ENCODE data around the gene PRLR. TPM values are rescaled to one million over a fixed set of nuclear protein-coding genes. Genes with fewer than 3 reads are reported as not detected.

Gene PRLR
- total and polyA plus RNA-seq, 2 of the 13 experiments (the other 11 are each of a cell fraction or from before 2014, with no cell fraction given), result 12.2 to 13.3 TPM

DNA sequence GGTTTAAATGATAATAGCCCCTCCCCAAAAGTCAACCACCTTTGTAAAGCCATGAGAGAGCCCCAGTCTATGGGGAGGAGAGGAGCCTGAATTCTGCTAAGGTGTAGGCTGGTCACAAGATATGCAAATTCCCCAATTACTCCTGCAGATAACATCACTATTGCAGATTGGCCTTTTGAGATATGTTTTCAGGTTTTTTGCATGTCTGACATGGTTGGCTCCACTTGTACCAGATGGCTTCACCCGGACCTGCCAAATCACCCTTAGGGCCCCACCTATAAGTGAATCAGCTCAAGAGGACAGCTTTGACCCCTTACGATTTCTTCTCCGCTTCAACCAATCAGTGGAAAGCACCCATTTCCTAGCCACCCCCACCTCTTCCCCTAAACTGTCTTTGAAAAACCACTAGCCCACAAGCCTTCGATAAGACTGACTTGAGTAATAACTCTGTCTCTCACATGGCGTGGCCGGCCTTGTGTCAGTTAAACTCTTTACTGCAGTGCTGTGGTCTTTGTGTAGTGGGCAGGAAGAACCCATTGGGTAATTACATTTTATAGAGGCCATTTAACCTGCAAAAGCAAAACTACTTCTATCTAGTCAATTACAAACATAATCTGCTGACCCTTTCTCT is 69.7 kb downstream of the PRLR start (continued):
- TF ChIP-seq MEIS1 (CRISPR knock-in tag; IDR thresholded peaks at IDR 0.05; ENCODE audit: borderline replicate concordance) (no peak), SMARCC2 (IDR thresholded peaks at IDR 0.05) (no peak), ZBTB42 (CRISPR knock-in tag; IDR thresholded peaks at IDR 0.05) (no peak), TBP (CRISPR knock-in tag; IDR thresholded peaks at IDR 0.05) (no peak)
- TF ChIP-seq, protein P1, sequence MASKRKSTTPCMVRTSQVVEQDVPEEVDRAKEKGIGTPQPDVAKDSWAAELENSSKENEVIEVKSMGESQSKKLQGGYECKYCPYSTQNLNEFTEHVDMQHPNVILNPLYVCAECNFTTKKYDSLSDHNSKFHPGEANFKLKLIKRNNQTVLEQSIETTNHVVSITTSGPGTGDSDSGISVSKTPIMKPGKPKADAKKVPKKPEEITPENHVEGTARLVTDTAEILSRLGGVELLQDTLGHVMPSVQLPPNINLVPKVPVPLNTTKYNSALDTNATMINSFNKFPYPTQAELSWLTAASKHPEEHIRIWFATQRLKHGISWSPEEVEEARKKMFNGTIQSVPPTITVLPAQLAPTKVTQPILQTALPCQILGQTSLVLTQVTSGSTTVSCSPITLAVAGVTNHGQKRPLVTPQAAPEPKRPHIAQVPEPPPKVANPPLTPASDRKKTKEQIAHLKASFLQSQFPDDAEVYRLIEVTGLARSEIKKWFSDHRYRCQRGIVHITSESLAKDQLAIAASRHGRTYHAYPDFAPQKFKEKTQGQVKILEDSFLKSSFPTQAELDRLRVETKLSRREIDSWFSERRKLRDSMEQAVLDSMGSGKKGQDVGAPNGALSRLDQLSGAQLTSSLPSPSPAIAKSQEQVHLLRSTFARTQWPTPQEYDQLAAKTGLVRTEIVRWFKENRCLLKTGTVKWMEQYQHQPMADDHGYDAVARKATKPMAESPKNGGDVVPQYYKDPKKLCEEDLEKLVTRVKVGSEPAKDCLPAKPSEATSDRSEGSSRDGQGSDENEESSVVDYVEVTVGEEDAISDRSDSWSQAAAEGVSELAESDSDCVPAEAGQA (IDR thresholded peaks at IDR 0.05; ENCODE audit: low read depth), result no peak
- TF ChIP-seq, protein P1 (CRISPR knock-in tag; IDR thresholded peaks at IDR 0.05; ENCODE audit: borderline replicate concordance), result no peak

DNA sequence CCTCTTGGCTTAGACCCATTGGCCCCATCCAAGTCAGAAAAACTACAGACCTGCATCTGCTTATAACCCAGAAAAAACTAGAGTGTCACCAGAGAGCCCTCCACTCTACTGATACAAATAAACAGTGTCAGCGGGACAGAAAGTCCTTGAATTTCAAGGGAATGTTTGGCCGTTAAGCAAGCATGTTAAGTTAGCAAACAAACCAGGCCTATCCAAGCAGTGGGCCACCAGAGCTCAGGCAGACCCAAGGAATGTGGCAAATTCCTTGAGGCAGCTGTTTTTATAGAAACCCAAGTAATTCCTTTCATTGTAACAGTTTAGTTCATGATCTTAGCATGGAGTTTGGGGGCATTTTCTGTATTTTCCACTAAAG is 70.9 kb downstream of the PRLR start:
- Histone ChIP-seq H3K4me1 (ENCODE audit: insufficient read depth, low read length) (peaks cover 31% of the 10 kb centered on the region), H3K9me3 (ENCODE audit: low read length) (no peaks in the 10 kb centered on the region), H4K20me1 (ENCODE audit: insufficient read depth, low read length) (no peaks in the 10 kb centered on the region), H3K9ac (ENCODE audit: insufficient read depth, low read depth, low read length) (no peak overlapping the region), H3K27me3 (ENCODE audit: control insufficient read depth in 1 of 2, insufficient read depth in 2 of 2, low read length in 2 of 2) (no peaks in the 10 kb centered on the region), H3K27ac (ENCODE audit: extremely low read length, insufficient read depth, low read length) (peak overlapping the region; percentile 74), H3K4me2 (ENCODE audit: low read depth, low read length) (peak overlapping the region; percentile 63), H2AFZ (ENCODE audit: low read length) (no peak overlapping the region), H3K36me3 (replicated peaks in 1 of 2; ENCODE audit: control insufficient read depth in 1 of 2, insufficient read depth in 2 of 2, low read length in 2 of 2) (no peaks in the 10 kb centered on the region), H3K79me2 (ENCODE audit: insufficient read depth, low read length) (no peaks in the 10 kb centered on the region), H3K4me3 (replicated peaks in 1 of 3; ENCODE audit: insufficient read depth in 1 of 3, low read depth in 2 of 3, low read length in 3 of 3) (no peak overlapping the region)
- DNase-seq (ENCODE audit: low spot score) (peak; percentile 90), FAIRE-seq (peak; percentile 65), ATAC-seq (peak; percentile 100)
- BruUV-seq (replicated peaks), result no TSS peak
- ChIA-PET CTCF (ENCODE audit: low intra/inter-chr PET ratio, low total read pairs) (no interaction called here), POLR2A (interaction anchor here (0.9 to 1.7 kb wide), 3 partner anchors 24 to 54 kb away, joined by 3 to 12 read pairs (median 4); no protein-coding TSS in a partner anchor)
- in situ Hi-C loops (cut with HindIII; ENCODE audit: extremely low pct_ligation_motif_present, low pct_unique_long_range_greater_than_20kb) (no loop called here), intact Hi-C loops (cut with micrococcal nuclease; ENCODE audit: unreplicated experiment) (loop anchor here (1.0 to 5.0 kb wide), 2 partner anchors 10 to 37 kb away; no protein-coding TSS in a partner anchor)
- 0% methylated on average over 2 of the region's 2 CpGs for WGBS (ENCODE audit: low lambda C conversion rate)
- TF ChIP-seq NCOA1 (CRISPR knock-in tag; IDR thresholded peaks at IDR 0.05) (no peak), ZNF235 (CRISPR knock-in tag; IDR thresholded peaks at IDR 0.05; ENCODE audit: borderline replicate concordance) (no peak), ZSCAN12 (CRISPR knock-in tag; IDR thresholded peaks at IDR 0.05) (no peak), SIN3B (IDR thresholded peaks at IDR 0.05; ENCODE audit: low read length) (no peak)
- TF ChIP-seq, protein P2, sequence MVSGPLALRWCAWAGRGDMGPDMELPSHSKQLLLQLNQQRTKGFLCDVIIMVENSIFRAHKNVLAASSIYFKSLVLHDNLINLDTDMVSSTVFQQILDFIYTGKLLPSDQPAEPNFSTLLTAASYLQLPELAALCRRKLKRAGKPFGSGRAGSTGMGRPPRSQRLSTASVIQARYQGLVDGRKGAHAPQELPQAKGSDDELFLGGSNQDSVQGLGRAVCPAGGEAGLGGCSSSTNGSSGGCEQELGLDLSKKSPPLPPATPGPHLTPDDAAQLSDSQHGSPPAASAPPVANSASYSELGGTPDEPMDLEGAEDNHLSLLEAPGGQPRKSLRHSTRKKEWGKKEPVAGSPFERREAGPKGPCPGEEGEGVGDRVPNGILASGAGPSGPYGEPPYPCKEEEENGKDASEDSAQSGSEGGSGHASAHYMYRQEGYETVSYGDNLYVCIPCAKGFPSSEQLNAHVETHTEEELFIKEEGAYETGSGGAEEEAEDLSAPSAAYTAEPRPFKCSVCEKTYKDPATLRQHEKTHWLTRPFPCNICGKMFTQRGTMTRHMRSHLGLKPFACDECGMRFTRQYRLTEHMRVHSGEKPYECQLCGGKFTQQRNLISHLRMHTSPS (CRISPR knock-in tag; IDR thresholded peaks at IDR 0.05; ENCODE audit: low read depth), result no peak
